HG03558 (cell line): ENCODE measurements around the gene AMTN.
"Not testable (repeated sequence)": the region's sequence is repeated elsewhere in the genome, so short reads cannot be mapped to it uniquely, and the experiment has no call there.

Source experiments
- ATAC-seq: cut with Tn5 transposase; IDR thresholded peaks from one replicate; pipeline ENCODE4 v1.9.1; 2021; ENCODE audit warnings: moderate number of reproducible peaks; ENCODE audit not compliant: unreplicated experiment; ENCODE audit errors: extremely low read depth

Gene AMTN

DNA sequence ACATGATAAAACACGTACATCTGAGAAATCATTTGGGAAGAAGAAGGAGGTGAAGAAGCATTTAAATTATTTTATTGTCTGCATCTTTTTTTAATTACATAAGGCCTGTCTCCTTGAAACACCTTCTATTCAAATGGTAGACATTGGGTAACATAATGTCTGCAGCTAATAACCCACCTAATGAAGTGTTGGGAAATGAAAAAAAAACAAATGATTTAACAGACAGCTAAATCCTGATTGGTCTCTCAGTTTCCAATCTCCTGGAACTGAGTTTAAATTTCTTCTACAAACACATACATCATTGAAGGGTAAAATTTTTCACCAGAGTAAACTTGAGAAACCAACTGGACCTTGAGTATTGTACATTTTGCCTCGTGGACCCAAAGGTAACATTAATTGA is at the start of gene AMTN:
Gene AMTN, plus strand, starts transcription at position 301 of the 400 bp plus-strand sequence. CDS start 209 bp downstream, outside the sequence.
- ATAC-seq: no peak

DNA sequence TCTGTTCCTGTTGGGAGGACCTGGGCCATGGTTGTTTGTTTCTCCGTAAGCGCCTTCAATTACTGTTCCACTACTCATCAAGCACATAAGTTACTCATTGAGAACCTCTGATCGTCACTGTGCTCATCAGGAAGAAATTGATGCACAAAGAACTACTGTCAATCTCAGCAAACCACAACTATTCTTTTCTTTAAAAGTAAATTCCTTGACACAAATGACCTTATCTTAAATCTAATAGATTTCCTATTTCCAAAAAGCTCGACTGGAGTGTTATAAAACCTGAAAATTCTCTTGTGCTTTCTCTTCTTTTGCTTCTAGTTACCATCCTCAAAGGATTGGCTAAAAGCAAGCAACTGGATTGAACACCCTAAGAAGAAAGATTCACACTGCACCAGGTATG is 46.5 kb upstream of the AMTN start, which contains the start of gene MUC7:
Gene MUC7, plus strand, starts transcription at position 301 of the 400 bp plus-strand sequence. CDS start 1,825 bp downstream, outside the sequence.
- no peak for ATAC-seq

DNA sequence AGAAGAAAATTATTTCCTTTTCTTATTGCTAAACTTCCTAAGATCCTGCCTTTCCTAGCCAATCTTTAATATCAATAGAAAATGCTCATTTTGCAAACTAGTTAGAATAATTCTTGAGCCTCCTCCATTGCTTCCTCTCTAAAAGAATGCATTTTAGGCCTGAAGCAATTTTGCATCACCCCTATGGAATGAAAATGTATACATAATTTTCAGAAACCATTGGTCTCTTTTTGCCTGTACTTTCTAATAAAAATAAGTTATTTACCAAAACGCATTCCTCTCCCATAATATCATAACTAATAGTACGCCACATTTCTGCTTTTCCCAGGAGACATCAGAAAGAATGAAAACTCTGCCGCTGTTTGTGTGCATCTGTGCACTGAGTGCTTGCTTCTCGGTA is 44.7 kb upstream of the AMTN start:
- no peak for ATAC-seq

DNA sequence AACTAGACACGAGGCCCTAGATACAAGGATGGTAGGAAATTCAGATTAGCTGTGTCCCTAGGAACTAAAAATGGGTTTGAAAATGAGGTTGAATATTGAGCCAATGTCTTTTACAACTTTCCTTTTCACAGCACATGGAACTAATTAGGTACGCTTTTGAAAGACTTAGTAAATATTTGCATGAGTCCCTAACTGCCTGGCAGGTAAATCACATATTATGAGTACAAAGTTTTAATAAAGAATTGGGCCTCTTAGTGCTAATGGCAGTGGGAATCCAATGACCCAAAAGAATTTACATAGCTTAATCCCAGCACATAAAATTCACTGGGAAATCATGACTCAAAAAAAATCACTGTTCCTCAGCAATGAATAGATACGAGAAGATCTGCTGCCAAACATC is 29.6 kb upstream of the AMTN start:
- ATAC-seq: no peak

- no peak for ATAC-seq
These were observed 22.1 kb upstream of the AMTN start for GRCh38 chr4:70496231-70496630.

DNA sequence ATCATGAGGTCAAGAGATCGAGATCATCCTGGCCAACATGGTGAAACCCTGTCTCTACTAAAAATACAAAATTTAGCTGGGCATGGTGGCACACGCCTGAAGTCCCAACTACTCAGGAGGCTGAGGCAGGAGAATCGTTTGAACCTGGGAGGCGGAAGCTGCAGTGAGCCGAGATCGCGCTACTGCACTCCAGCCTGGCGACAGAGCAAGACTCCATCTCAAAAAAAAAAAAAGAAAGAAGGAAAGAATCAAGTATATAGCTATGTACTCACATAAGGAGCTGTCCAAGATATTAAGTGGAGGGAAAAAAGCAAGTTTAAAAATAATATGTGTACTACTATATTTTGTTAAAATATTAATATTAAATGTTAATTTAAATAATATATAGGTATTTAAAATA is 16.5 kb upstream of the AMTN start:
- ATAC-seq: not testable (repeated sequence)

- ATAC-seq: no peak
These were observed 13.6 kb upstream of the AMTN start for GRCh38 chr4:70504733-70505132.

DNA sequence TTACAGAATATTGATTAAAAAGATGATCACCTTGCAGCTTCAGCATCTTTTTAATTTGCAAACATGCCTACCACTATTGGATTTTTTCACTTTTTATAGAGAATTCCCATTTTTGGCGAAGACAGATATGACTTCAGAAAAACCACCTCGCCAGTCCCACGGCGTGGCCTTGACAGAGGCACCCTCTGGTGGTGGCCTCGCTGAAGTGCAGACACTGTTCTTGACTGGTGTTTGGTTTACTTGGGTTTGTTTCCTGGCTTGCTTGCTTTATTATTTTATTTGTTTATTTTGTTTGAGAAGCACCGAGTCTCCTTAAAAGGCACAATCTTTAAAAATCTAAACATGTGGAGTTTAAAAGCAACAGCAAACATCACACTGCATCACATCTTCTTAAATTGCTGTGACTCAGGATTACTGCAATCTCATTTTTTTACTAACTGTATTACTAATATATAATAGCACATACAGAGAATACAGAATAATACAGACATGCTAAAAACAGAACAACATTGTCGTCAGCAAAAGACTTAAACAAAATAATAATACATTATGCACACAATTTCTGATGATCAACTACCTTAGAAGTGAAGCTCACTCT is 13.1 kb upstream of the AMTN start:
- peak; percentile 91 for ATAC-seq

DNA sequence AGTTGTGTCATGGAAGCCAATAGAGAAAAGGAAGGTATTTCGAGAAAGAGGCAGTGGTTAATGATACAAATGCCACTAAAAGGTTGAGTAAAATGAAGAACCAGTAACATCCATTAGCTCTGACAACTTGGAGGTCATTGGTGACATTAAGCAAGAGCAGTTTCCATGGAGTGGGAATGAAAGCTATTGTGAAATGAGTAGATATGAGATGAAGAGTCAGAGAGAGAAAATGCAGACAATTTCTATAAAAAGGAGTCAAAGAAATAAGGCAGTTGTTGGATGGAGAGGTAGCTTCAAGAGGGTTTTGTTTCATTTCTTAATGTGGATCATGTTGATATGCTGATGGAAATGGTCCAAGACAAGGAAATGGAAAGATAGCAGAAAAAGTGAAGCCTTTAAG is 9.6 kb upstream of the AMTN start:
- no peak for ATAC-seq

- no peak for ATAC-seq
These were observed 7.0 kb upstream of the AMTN start for GRCh38 chr4:70511365-70511764.

GRCh38 chr4:70515367-70516250 is 2.8 kb upstream of the AMTN start:
- no peak for ATAC-seq

DNA sequence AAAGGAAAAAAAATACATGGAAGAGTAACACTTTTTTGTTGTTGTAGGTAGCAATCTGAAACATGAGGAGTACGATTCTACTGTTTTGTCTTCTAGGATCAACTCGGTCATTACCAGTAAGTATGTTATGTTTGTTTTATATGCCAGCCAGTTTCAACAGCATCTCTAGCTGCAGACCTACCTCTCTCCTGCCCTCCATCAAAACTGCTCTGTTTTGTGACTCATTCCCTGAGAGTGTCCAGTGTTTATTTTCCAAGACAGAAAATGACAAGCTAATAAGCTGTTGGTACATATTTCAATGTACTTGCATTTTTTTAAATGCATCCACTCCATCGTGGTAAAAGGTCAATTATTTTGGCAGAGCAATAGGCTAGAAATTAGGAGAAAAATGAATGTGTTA is 347 bp downstream of the AMTN start:
- ATAC-seq: no peak

DNA sequence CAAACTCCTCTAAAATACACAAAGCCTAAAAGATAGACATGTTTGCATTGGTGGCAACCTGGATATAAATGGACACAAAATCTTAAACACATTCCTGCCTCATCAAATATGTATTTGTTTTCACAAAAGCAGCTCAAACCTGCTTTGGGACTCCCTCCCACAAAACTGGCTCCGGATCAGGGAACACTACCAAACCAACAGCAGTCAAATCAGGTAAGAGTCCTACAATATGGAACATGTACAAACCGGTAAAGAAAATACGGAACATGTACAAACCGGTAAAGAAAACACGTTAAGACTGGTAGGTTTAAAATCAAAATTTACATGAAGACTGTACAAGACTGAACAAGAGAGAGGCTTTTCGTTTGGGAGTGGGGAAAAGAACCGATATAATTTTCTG is 4.3 kb downstream of the AMTN start:
- no peak for ATAC-seq

- no peak for ATAC-seq
These were observed 12.6 kb downstream of the AMTN start for GRCh38 chr4:70530997-70531396.

DNA sequence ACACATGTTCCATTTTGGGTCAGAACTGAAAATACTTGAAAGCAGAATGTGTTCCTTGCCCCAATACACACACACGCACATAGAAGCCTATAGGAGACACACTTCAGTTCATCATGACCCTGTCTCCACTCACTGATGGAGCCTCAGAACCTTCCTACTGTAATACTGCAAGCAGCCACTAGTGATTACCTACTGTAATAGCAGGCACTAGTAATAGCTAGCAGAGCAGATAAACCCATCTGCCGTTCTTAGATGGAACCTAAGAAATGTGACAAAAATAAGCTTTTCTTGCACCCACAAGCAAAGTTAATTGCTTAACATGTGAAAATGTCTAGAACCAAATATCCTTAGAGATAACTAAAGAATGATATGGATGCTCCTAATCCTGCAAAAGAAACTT is 13.6 kb downstream of the AMTN start:
- ATAC-seq: no peak

DNA sequence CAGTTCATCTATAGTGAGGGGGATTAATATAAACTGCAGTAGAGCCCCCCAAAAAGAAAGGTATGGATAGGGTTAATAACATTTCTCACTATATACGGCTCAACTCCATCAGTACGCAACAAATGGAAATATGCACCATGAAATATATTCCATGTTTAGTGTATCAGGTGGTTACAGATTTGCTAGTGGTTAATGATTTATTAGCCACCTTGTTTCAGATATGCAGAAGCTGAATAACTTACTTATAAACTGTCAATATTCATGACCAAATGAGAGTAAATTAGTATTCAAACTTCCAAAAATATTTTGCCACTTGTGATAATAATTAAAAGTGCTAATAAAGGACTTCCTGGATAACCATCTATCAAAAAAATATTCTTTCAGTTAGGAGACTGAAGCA is 14.8 kb downstream of the AMTN start:
- ATAC-seq: no peak

DNA sequence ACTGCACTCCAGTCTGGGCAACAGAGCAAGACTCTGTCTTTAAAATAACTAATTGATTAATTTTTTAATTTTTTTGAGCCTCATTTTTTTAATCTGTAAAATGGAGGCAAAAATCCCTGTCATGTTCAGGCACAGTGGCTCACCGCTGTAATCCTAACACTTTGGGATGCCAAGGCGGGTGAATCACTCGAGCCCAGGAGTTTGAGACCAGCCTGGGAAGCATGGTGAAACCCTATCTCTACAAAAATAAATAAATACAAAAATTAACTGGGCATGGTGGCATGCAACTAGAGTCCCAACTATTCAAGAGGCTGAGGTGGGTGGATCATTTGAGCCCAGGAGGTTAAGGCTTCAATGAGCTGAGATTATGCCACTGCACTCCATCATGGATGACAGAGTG is 15.4 kb downstream of the AMTN start:
- ATAC-seq: no peak

GRCh38 chr4:70534886-70535285 is 16.5 kb downstream of the AMTN start:
- ATAC-seq: not testable (repeated sequence)

- no peak for ATAC-seq
These were observed 20.5 kb downstream of the AMTN start for GRCh38 chr4:70538869-70539268.

- no peak for ATAC-seq
These were observed 26.0 kb downstream of the AMTN start for GRCh38 chr4:70544279-70544868.

GRCh38 chr4:70556856-70557255 is 38.5 kb downstream of the AMTN start:
- ATAC-seq: no peak
